ENCODE data around the gene C18orf63.

GRCh38 chr18:74377776-74378175 is 62.1 kb downstream of the C18orf63 start:
- TF ChIP-seq CTCF (conservative IDR thresholded peaks at IDR 0.05; ENCODE audit: low read depth, low read length) (no peak), EZH2 (IDR thresholded peaks at IDR 0.05; ENCODE audit: low read length, unreplicated experiment) (no peak)

Data from PC-3 (cell line).